ENCODE results near the gene ATG5.
"Not testable (repeated sequence)": the region's sequence is repeated elsewhere in the genome, so short reads cannot be mapped to it uniquely, and the experiment has no call there.

The ATG5 gene

DNA sequence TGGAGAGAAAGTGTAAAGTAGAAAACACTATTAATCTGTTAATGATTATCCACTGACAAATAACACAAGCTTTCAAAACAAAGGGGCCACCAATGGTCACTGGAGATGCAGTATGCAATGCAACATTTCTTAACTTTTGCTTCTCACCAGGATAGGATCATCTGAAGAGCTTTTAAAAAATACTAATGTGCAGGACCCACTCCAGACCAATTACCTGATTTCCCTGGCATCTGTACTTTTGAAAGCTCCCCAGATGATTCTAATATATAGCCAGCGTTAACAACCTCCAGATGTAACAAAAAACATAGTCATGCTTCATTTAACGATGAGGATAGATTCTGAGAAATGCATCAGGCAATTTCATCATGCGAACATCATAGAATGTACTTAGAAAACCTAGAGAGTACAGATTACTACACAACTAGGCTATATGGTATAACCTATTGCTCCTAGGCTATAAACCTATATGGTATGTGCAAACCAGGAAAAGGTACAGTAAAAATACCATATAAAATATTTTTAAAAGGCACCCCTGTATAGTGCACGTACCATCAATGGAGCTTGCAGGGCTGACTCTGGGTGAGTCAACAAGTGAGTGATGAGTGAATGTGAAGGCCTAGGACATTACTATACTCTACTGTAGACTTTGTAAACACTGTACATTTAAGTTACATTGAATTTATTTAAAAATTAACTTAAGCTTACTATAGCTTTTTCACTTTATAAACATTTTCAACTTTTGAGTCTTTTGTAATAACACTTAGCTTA lies 69.2 kb downstream of the ATG5 start:
- no peak for DNase-seq

DNA sequence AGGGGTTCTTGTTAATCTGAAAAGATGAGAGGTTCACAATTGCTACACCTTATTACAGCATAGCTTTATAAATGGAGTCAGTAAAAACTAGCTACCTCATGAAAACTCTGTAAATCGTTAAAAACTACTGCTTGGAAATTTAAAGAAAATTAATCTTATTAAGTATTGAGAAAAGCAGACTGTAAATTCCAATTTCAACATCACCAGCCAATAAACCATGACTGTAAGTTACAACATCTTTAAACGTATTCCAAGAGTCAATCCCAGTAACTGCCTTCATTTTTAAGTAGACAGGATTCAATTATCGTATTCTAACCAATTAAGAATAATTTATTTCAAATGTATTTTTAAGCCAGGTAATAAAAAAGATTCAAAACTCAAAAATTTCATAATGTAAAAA lies 70.3 kb downstream of the ATG5 start:
- DNase-seq: no peak

DNA sequence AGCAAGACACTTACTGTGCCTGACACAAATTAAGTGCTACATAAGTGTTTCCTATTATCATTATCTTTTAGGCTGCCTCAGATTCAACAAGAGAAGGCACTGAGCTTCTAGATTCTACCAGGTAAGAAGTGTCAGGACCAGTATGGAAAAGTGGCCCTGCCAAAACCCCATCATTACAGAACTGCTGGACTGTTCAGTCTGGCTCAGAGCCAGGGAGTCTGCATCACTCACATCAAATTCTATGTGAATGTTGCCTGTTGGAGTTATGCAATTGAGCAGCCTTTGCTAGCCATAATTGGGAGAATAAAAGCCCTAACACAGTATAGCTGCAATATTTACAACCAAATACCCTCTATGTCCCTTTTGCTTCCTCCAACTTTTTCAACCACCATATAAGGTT lies 70.9 kb downstream of the ATG5 start:
- DNase-seq: peak; percentile 2

DNA sequence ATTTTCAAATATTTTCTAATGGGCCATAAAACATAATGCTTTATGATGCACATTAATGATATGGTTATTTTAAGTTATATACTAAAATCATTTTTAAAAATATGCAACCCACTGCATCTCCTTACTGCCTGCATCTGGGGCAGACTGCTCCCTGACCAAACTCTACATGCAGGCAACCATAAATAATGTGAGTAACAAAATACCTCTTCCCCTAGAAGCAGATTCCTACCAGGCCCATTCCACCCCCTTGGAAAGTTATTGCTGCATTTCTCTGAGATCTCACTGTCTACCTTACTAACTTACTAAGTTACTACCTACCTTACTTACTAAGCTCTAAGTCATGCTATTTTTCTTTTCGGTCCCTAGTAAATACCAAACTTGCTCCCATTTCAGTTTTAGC lies 71.8 kb downstream of the ATG5 start:
- DNase-seq: no peak

DNA sequence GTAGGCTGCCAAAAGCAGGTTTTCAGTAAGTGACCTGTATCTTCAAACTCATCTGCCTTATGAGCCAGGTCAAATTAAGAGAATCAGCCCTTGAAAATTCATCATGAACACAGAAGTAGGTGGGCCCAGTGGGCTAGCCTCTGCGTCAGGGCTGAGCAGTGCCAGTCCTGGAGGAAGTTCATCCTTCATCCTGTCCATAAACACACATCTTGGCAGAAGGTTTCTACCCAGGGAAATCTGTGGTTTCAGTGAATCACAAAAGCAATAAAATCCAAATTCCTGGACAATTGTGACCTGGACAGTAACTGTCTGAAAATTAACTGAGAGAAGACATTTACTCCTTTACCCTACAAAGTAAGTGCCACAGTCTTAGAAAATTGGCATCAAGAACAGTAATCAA lies 72.4 kb downstream of the ATG5 start:
- no peak for DNase-seq

DNA sequence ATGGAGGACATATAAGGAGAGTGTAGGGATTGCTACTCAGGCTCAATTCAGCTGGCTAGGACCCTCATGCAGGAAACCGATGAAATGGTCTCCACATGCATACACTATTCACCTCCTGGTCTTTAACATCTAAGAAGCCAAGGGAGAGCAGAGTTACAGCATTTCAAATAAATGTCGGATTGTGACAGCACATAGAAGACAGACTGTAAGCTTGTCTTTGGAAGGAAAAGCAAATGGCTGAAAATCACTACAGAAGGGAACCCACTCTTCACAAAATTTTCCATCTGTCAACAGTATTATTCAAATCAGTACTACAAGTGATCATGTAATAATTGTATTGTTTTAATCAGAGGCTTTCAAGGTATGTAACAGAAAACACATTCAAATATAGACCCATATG lies 72.9 kb downstream of the ATG5 start:
- no peak for DNase-seq

DNA sequence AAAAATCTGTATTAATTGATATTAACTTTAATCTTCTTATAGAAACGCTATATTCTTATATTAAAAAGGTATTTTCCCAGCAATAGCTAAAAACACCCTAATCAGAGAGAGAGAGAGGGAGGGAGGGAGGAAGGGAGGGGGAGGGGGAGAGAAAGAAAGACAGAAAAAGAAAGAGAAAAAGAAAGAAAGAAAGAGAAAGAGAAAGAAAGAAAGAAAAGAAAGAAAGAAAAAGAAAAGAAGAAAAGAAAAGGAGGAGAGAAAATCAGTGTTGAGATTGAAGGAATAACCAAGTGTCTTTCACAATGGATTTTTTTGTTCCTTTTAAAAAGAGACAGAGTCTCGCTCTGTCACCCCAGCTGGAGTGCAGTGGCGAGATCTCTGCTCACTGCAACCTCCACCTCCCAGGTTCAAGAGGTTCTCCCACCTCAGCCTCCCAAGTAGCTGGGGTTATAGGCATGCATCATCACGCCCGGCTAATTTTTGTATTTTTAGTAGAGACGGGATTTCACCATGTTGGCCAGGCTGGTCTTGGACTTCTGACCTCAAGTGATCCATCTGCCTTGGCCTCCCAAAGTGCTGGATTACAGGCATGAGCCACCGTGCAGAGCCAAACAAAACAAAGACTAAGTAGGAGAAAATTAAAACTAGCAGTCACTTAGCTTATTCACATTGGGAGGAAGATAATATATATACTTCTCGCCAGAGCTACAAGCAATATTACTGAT lies 73.9 kb downstream of the ATG5 start:
- DNase-seq: not testable (repeated sequence)

DNA sequence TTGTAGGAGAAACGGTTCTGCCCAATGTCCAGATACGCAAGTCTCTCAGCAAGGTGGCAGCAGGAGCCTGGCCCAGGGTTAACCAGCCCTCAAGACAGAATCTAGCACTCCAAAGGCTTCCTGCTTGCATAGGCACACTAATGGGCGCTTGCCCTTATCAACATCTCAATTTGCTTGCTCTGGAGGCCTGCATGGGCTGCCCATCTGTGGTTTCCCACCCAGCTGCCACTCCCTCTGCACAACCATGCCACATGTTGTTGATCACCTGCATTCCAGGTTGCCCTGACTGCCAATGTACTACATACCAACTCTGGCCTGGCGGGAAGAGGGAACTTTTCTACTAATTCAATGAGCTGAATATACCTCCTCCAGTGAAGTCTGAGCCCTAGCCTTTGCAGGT lies 74.6 kb downstream of the ATG5 start:
- no peak for DNase-seq

DNA sequence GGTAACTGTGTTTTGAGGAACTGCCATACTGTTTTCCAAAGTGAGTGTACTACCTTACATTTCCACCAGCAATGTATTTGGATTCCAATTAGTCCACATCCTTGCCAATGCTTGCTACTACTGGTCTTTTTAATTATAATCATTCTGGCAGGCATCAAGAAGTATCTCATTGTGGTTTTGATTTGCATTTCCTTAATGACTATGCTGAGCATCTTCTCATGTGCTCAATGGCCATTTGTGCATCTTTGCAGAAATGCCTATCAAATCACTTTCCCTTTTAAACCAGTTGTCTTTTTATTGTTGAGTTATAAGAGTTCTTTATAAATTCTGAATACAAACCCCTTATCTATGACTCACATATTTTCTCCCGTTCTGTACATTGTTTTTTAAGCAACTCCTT lies 75.9 kb downstream of the ATG5 start:
- no peak for DNase-seq

DNA sequence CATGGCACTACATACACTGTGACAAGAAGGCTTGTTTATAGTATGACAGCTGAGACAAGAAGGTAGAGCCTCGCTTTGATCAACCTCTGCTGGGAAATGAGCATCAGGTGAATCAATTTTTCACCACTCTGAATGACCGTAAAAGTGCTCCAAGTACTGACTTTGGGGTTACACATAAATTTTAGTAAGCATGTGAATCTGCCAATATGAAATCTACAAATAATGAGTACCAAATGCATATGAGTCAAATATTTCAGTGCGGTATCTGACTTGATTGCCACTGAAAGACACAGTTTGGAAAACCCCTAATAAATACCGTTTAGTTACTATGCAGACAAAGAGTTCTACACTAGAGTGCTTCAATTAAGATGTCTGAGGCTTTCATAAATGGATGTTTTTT lies 77.8 kb downstream of the ATG5 start:
- no peak for DNase-seq

DNA sequence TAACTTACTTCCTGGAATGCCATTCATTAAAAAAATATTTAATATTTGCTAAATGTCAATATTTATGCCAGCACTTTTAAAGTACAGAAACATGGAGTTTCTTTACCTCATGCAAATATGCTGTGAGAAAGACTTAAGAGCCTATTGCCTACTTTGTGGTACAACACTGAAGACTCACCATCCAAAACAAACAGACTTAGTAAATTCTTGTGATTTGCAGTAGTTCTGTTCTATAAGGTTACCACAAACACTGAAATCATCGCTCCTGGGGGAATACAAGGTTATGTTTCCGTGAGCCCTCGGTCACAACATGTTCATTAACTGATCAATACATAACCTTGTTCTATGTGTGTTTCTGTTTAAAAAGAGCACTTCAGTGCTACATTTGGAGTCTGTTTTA lies 78.3 kb downstream of the ATG5 start:
- DNase-seq: no peak

DNA sequence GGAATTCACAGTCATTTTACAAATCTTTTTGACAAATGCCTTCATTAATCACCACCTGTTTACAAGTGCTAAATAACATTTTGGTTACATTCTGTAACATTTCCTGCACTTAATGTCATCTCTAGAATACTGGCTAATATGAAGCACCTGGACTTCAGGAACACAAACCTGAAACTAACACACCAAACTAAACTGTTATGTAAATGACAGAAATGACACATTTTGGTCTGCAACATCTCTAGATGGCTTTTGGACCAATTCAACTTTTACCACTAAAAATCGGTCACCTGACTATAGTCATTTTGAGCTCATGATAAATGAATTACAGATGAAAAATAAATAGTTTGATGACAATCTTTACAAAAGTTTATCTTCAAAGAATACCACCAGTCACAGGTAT lies 80.6 kb downstream of the ATG5 start:
- DNase-seq: no peak

DNA sequence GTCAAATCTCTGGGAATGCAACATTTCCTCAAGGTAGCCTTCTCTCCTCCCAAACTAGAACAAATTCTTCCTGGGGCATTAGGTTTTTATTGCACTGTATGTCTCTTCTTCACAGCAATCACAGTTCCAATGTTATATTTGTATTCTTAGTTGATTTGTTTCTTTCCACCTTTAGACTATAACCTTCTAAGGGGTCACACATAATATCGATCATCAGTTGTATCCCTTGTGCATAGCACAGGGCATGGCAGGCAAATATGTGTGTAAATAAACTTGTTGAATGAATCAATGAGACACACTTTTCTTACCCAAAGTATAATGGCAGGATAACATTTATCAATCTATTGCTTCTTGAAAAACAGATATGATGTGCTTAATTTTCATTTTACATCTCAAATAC lies 81.0 kb downstream of the ATG5 start:
- DNase-seq: no peak

DNA sequence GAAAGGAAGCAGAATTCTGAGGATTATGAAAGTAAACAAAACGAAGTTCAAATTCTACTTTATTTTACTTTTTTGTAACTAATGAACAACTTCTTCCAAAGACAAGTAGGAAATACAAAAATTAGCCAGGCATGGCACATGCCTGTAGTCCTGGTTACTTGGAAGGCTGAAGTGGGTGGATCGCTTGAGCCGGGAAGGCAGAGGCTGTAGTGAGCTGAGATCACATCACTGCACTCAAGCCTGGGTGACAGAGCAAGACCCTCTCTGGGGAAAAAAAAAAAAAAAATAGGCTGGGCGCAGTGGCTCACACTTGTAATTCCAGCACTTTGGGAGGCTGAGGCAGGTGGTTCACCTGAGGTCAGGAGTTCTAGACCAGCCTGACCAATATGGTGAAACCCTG lies 82.3 kb downstream of the ATG5 start:
- DNase-seq: no peak

DNA sequence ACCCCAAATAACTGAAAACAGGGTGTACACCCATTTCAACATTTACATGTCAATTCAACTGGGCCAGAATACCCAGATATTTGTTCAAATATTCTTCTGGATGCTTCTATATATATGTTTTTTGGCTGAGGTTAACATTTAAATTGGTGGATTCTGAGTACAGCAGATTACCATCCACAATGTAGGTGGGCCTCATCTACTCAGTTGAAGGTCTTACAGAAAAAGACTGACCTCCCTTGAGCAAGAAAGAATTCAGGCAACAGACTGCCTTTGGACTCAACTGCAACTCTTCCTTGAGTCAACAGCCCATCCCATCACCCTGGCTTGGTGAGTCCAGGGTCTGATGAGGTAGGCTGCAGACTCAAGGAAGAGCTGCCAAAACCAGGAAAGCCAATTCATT lies 84.1 kb downstream of the ATG5 start:
- DNase-seq: no peak

DNA sequence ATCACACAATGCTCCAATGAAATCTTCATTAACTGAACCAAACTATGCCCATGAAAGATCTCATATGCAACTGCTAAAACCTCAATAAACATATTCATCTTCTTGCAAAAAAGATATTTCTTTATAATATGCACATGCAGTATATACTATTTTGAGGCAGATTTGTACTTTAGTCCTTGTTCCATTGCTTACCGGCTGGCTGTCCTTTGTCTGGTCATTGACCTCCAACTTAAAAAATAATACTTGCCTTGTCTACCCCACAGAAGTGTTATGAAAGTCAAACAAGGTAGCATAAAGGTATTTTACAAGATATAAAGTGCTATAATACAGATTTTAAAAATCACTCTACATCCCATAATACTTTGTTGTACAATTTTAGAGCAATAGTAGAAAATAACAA lies 88.3 kb downstream of the ATG5 start:
- DNase-seq: no peak

DNA sequence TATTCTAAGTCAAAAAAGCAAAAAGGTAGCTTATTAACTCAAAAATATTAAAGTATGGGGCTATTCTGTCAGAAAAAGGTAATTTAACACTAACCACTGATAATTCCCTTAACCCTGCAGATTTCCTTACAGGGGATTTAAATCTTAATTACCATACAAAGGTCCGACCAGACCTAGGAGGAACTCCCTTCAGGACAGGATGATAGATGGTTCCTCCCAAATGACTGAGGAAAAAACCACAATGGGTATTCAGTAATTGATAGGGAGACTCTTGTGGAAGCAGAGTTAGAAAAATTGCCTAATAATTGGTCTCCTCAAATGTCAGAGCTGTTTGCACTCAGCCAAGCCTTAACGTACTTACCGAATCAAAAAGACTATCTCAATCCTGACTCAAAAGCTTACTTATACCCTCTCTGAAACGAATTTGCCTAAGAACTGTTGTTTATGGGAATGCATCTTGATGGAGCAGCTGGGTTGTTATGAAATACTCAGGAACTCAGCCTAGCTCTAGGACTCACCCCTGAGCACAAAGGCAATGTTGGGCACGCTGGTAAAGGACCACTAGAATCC lies 95.6 kb downstream of the ATG5 start:
- DNase-seq: not testable (repeated sequence)

DNA sequence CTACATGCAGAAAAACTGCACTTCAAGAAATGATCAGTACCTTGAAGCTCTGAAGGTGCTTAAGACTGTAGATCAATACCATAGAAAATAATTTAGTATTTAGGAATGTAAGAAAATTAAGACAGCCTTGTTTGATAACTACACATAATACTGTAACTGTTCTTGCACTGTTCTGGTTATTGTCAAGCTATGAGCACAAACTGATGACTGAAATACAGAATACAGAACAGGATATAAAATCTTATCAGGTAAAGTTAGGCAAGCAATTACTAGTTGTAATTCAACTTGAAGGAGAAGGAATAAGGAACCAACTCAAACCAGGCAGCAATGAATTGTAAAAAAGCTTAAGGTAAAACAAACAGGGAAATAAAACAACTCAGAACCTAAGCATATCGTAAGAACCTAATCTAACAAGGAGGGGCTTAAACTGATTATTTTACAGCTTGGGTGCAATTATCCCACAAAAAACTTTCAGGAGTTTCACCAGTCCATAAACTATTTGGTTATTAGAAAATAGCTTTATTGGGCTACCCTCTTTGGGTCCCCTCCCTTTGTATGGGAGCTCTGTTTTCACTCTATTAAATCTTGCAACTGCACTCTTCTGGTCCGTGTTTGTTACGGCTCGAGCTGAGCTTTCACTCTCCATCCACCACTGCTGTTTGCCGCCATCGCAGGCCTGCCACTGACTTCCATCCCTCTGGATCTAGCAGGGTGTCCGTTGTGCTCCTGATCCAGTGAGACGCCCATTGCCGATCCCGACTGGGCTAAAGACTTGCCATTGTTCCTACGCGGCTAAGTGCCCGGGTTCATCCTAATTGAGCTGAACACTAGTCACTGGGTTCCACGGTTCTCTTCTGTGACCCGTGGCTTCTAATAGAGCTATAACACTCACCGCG lies 97.7 kb downstream of the ATG5 start:
- DNase-seq: no peak

DNA sequence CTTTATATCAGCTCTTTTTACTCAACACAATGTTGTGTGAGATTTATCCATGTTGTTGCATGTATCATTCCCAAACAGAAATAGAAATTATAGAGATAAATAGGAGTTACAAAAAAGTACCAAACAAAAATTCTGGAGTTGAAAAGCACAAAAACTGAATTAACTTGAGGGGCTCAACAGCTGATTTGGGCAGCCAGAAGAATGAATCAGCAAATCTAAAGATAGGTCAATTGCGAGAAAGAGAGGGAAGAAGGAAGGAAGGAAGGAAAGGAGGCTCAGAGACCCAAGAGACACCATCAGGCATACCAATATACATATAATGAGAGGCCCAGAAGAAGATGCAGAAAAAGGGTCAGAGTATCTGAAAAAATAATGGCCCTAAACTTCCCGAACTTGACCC lies 98.9 kb downstream of the ATG5 start:
- DNase-seq: no peak

DNA sequence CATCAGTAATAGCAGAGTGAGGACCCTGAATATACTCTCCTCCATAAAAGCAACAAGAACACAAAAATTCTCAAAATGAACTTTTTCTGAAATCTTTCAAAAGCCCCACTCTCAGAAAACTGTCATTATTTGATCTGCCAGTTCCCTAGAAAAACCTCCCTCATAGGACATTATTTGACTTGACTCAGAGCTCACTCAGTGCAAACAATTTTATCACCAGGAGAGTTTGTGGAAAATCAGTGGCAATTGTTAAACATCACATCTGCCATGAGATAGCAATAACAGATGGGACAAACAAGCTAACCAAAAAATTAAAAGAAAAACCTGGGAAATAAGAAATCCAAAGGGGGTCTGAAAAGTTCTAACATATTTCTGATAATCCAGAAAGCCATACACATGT lies 100.0 kb downstream of the ATG5 start:
- DNase-seq: no peak

DNA sequence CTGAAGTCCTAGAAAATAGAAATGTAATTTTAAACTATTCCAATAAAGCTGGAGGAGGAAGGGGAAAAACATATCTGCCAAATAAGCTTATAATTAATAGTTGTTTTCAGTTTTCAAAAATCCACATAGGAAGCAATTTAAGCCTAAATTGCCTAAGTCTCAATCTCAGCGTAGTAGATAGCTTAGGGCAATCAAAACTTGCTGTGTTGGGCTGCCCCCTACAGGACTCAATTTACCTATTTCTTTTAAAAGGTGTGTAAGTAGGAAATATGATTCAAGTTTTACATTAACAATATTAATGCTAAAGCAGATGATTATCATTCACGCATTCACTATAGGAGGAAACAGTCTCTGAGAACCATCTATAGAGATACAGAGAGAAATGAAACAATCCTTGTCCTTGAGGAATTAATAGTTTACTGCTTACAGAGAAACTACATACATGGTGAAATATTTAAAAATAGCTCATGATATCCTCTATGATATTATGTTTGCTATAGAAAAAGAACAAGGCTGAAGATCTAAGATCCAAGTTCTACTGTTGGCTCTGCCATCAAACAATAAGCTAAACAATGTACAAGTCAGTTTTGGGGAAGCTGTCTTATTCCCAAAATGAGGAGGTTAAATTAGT lies 102.1 kb downstream of the ATG5 start:
- DNase-seq: peak; percentile 42

DNA sequence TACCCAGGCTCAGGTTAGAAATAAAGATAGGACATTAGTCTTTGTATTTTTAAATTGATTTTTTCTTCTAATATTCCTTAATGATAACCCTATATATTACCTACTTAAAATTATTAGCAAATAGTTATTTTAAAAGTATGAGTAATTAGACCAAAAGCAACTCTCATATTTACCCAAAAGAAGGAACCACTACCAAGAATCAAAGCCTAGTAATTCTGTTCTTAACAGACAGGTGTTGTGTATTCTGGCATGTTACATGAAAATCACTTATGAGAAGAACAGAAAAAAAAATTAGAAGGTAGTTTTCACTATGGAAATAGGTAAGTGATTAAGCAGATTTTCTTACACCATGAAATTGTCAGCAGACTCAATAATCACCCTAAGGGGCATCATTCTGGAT lies 105.1 kb downstream of the ATG5 start:
- no peak for DNase-seq

DNA sequence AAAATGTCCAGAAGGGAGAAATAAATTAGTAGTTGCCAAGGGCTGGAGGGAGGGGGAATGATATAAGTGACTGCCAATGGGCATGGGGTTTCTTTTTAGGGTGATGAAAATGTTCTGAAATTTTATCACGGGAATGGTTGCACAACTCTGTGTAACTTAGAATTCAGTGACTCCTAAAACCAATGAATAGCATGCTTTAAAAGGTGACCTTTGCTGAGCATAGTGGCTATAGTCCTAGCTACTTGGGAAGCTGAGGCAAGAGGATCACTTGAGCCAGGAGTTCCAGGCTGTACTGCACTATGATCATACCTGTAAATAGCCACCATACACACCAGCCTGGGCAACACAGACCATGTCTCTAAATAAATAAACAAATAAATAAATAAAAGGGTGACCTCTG lies 109.0 kb downstream of the ATG5 start:
- DNase-seq: no peak
